HEK293 (cell line): ENCODE measurements around the gene HLA-DMA.

Experiments
- AEBP2 ChIP-seq: fragments of 450-650 bp; formaldehyde crosslinking; IDR thresholded peaks from 2 replicates; pipeline ENCODE4 v1.5.1; 2016; ENCODE audit warnings: missing biosample characterization, missing genetic modification characterization, borderline replicate concordance
- KLF1 ChIP-seq: fragments of 450-650 bp; formaldehyde crosslinking; IDR thresholded peaks from 2 replicates; pipeline ENCODE4 v1.5.1; 2016; ENCODE audit warnings: missing biosample characterization, missing genetic modification characterization
- KLF17 ChIP-seq: fragments of 450-650 bp; formaldehyde crosslinking; IDR thresholded peaks from 2 replicates; pipeline ENCODE4 v1.5.1; 2016; ENCODE audit warnings: missing biosample characterization, missing genetic modification characterization
- KLF8 ChIP-seq: fragments of 450-650 bp; formaldehyde crosslinking; IDR thresholded peaks from 2 replicates; pipeline ENCODE4 v1.5.1; 2016; ENCODE audit warnings: missing biosample characterization, missing genetic modification characterization
- PRDM4 ChIP-seq: fragments of 450-650 bp; formaldehyde crosslinking; IDR thresholded peaks from 2 replicates; pipeline ENCODE4 v1.5.1; 2017; ENCODE audit warnings: missing biosample characterization, missing genetic modification characterization
- SP2 ChIP-seq: fragments of 450-650 bp; formaldehyde crosslinking; IDR thresholded peaks from 2 replicates; pipeline ENCODE4 v1.5.1; 2016; ENCODE audit warnings: missing biosample characterization, missing genetic modification characterization
- TRIM28 ChIP-seq: IDR thresholded peaks from 2 replicates; pipeline ENCODE4 v1.6.1; 2011; ENCODE audit warnings: low read length, control low read depth, borderline replicate concordance
- YY1 ChIP-seq: fragments of 450-650 bp; formaldehyde crosslinking; IDR thresholded peaks from 2 replicates; pipeline ENCODE4 v1.5.1; 2018; ENCODE audit warnings: missing biosample characterization, missing genetic modification characterization
- ZBTB1 ChIP-seq: fragments of 450-650 bp; formaldehyde crosslinking; IDR thresholded peaks from 2 replicates; pipeline ENCODE4 v1.5.1; 2016; ENCODE audit warnings: missing biosample characterization, missing genetic modification characterization
- ZBTB10 ChIP-seq: fragments of 450-650 bp; formaldehyde crosslinking; IDR thresholded peaks from 2 replicates; pipeline ENCODE4 v1.5.1; 2016; ENCODE audit warnings: missing biosample characterization, missing genetic modification characterization
- ZBTB17 ChIP-seq: fragments of 450-650 bp; formaldehyde crosslinking; IDR thresholded peaks from 2 replicates; pipeline ENCODE4 v1.5.1; 2016; ENCODE audit warnings: missing biosample characterization, missing genetic modification characterization
- ZBTB8A ChIP-seq: fragments of 450-650 bp; formaldehyde crosslinking; IDR thresholded peaks from 2 replicates; pipeline ENCODE4 v1.5.1; 2016; ENCODE audit warnings: missing biosample characterization, missing genetic modification characterization
- ZFP41 ChIP-seq: fragments of 450-650 bp; formaldehyde crosslinking; IDR thresholded peaks from 2 replicates; pipeline ENCODE4 v1.5.1; 2016; ENCODE audit warnings: missing biosample characterization, missing genetic modification characterization, borderline replicate concordance
- ZNF138 ChIP-seq: fragments of 450-650 bp; formaldehyde crosslinking; IDR thresholded peaks from 2 replicates; pipeline ENCODE4 v1.5.1; 2016; ENCODE audit warnings: missing biosample characterization, missing genetic modification characterization, borderline replicate concordance
- ZNF146 ChIP-seq: fragments of 450-650 bp; formaldehyde crosslinking; IDR thresholded peaks from 2 replicates; pipeline ENCODE4 v1.5.1; 2016; ENCODE audit warnings: missing biosample characterization, missing genetic modification characterization
- ZNF174 ChIP-seq: fragments of 450-650 bp; formaldehyde crosslinking; IDR thresholded peaks from 2 replicates; pipeline ENCODE4 v1.5.0; 2017; ENCODE audit warnings: missing biosample characterization, mild to moderate bottlenecking, missing genetic modification characterization
- ZNF175 ChIP-seq: fragments of 450-650 bp; formaldehyde crosslinking; IDR thresholded peaks from 2 replicates; pipeline ENCODE4 v1.5.1; 2016; ENCODE audit warnings: missing biosample characterization, missing genetic modification characterization
- ZNF292 ChIP-seq: fragments of 450-650 bp; formaldehyde crosslinking; IDR thresholded peaks from 2 replicates; pipeline ENCODE4 v1.5.1; 2016; ENCODE audit warnings: low read depth, missing biosample characterization, missing genetic modification characterization, borderline replicate concordance
- ZNF324 ChIP-seq: fragments of 450-650 bp; formaldehyde crosslinking; IDR thresholded peaks from 2 replicates; pipeline ENCODE4 v1.5.1; 2016; ENCODE audit warnings: missing biosample characterization, missing genetic modification characterization
- ZNF350 ChIP-seq: fragments of 450-650 bp; formaldehyde crosslinking; IDR thresholded peaks from 2 replicates; pipeline ENCODE4 v1.5.0; 2017; ENCODE audit warnings: missing biosample characterization, mild to moderate bottlenecking, missing genetic modification characterization
- ZNF366 ChIP-seq: fragments of 450-650 bp; formaldehyde crosslinking; conservative IDR thresholded peaks from 2 replicates; pipeline ENCODE4 v1.5.1; 2016; ENCODE audit warnings: missing biosample characterization, missing genetic modification characterization
- ZNF398 ChIP-seq: fragments of 450-650 bp; formaldehyde crosslinking; IDR thresholded peaks from 2 replicates; pipeline ENCODE4 v1.5.1; 2017; ENCODE audit warnings: missing biosample characterization, missing genetic modification characterization
- ZNF416 ChIP-seq: fragments of 450-650 bp; formaldehyde crosslinking; IDR thresholded peaks from 2 replicates; pipeline ENCODE4 v1.5.1; 2016; ENCODE audit warnings: missing biosample characterization, missing genetic modification characterization
- ZNF473 ChIP-seq: fragments of 450-650 bp; formaldehyde crosslinking; IDR thresholded peaks from 2 replicates; pipeline ENCODE4 v1.5.1; 2017; ENCODE audit warnings: missing biosample characterization, missing genetic modification characterization
- ZNF645 ChIP-seq: fragments of 450-650 bp; formaldehyde crosslinking; IDR thresholded peaks from 2 replicates; pipeline ENCODE4; 2016; ENCODE audit warnings: missing biosample characterization, missing genetic modification characterization
- ZNF776 ChIP-seq: fragments of 450-650 bp; formaldehyde crosslinking; IDR thresholded peaks from 2 replicates; pipeline ENCODE4 v1.5.0; 2017; ENCODE audit warnings: missing biosample characterization, missing genetic modification characterization, borderline replicate concordance
- ZNF785 ChIP-seq: fragments of 450-650 bp; formaldehyde crosslinking; IDR thresholded peaks from 2 replicates; pipeline ENCODE4 v1.5.1; 2016; ENCODE audit warnings: missing biosample characterization, missing genetic modification characterization
- ZNF792 ChIP-seq: fragments of 450-650 bp; formaldehyde crosslinking; IDR thresholded peaks from 2 replicates; pipeline ENCODE4 v1.5.1; 2016; ENCODE audit warnings: missing biosample characterization, missing genetic modification characterization

HLA-DMA gene

GRCh38 chr6:32972353-32973143, 19.7 kb upstream of the HLA-DMA start (continued):
- TF ChIP-seq PRDM4 (tag by site-specific recombination): no peak; the same call in 1 of the 2 replicates
- no peak for TF ChIP-seq ZNF792 (tag by site-specific recombination)
- TF ChIP-seq ZBTB10: peak; percentile 64
- peak; percentile 100 for TF ChIP-seq ZNF645 (tag by site-specific recombination)
- TF ChIP-seq ZNF292 (tag by site-specific recombination): no peak
- no peak; the same call in 1 of the 2 replicates for TF ChIP-seq ZNF146 (tag by site-specific recombination)
- peak; percentile 15; the same call in 1 of the 2 replicates for TF ChIP-seq ZNF398
- TF ChIP-seq ZNF416: no peak
- no peak for TF ChIP-seq ZNF366 (tag by site-specific recombination)
- no peak for TF ChIP-seq ZBTB8A (tag by site-specific recombination)
- TF ChIP-seq ZNF138 (tag by site-specific recombination): no peak
- TF ChIP-seq ZNF175 (tag by site-specific recombination): no peak
- no peak for TF ChIP-seq KLF8 (tag by site-specific recombination)
- TF ChIP-seq ZNF776 (tag by site-specific recombination): no peak
- TF ChIP-seq ZNF785 (tag by site-specific recombination): no peak
- peak; percentile 83 for TF ChIP-seq KLF1 (tag by site-specific recombination)
- no peak for TF ChIP-seq AEBP2 (tag by site-specific recombination)
- TF ChIP-seq ZNF174 (tag by site-specific recombination): no peak
- TF ChIP-seq ZNF473 (tag by site-specific recombination): no peak
- TF ChIP-seq ZFP41 (tag by site-specific recombination): no peak
- TF ChIP-seq ZNF324 (tag by site-specific recombination): no peak
- no peak for TF ChIP-seq TRIM28
- TF ChIP-seq ZBTB17 (tag by site-specific recombination): no peak
- TF ChIP-seq SP2 (tag by site-specific recombination): no peak
- no peak for TF ChIP-seq KLF17
- peak; percentile 88 for TF ChIP-seq YY1 (tag by site-specific recombination)
- no peak for TF ChIP-seq ZNF350 (tag by site-specific recombination)
- TF ChIP-seq ZBTB1 (tag by site-specific recombination): no peak
